B cell (primary cell): Measurements from ENCODE around the gene SLC43A2. TPM values are rescaled to one million over a fixed set of nuclear protein-coding genes. Genes with fewer than 3 reads are reported as not detected.

Experiments used
- ATAC-seq: fragments of 200-7000 bp; cut with Tn5 transposase; one replicate; pipeline ENCODE4 v1.10.0; 2021; ENCODE audit warnings: low read depth, mild to moderate bottlenecking, moderate number of reproducible peaks, moderate library complexity
- CTCF ChIA-PET: fragments of 350-600 bp; sonication (Branson Sonifier 250); formaldehyde crosslinking; loops from one replicate; lab custom pipeline; 2021; ENCODE audit warnings: antibody characterized with exemption, inconsistent platforms; lab: Charles Lee
- POLR2A ChIA-PET: fragments of 350-600 bp; sonication (Branson Sonifier 250); formaldehyde crosslinking; loops from one replicate; lab custom pipeline; 2021; ENCODE audit warnings: antibody characterized with exemption; lab: Charles Lee
- DNase-seq: peaks from one replicate; pipeline ENCODE4 v3.0.0; 2013
- H2AFZ ChIP-seq: 2 replicates; pipeline ENCODE4 v1.6.1; 2012; ENCODE audit warnings: mild to moderate bottlenecking, low read depth, low read length; ENCODE audit not compliant: insufficient read depth, poor library complexity, severe bottlenecking
- H3K27ac ChIP-seq, 2 donors: 1 replicate in 1 of 2; 2 replicates in 1 of 2; pipeline ENCODE4 v1.5.1; 2012 to 2013; ENCODE audit warnings: low read length in 2 of 2, mild to moderate bottlenecking in 2 of 2, moderate library complexity in 1 of 2
- H3K27me3 ChIP-seq, 4 experiments: fragments of 200-600 bp in 1 of 4; sonication (generic) in 1 of 4; replicated peaks in 1 of 4; 1 replicate in 2 of 4; 2 replicates in 2 of 4; pipeline versions ENCODE4 v1.6.1 to v1.7.0; 2013 to 2016; ENCODE audit warnings: low read length in 3 of 4, mild to moderate bottlenecking in 2 of 4, mixed read lengths in 1 of 4, moderate library complexity in 1 of 4; ENCODE audit not compliant: insufficient read depth in 4 of 4, control insufficient read depth in 3 of 4; ENCODE audit errors: control extremely low read depth in 1 of 4
- H3K36me3 ChIP-seq, 2 experiments: replicated peaks in 1 of 2; 1 replicate in 1 of 2; 2 replicates in 1 of 2; pipeline versions ENCODE4 v1.6.1 to v1.7.1; 2013; ENCODE audit warnings: low read length in 1 of 2; ENCODE audit not compliant: insufficient read depth in 2 of 2, control insufficient read depth in 1 of 2; ENCODE audit errors: control extremely low read depth in 1 of 2, extremely low read depth in 1 of 2
- H3K4me1 ChIP-seq, 2 donors: fragments of 200-600 bp in 1 of 2; sonication (generic) in 1 of 2; 1 replicate in 1 of 2; 2 replicates in 1 of 2; pipeline versions ENCODE4 v1.5.1 to v1.6.1; 2013 to 2017; ENCODE audit warnings: low read length in 2 of 2; ENCODE audit not compliant: control insufficient read depth in 2 of 2, insufficient read depth in 2 of 2
- H3K4me2 ChIP-seq: replicated peaks from 2 replicates; pipeline ENCODE3; 2012; ENCODE audit warnings: mild to moderate bottlenecking, low read depth, low read length; ENCODE audit not compliant: poor library complexity, severe bottlenecking
- H3K4me3 ChIP-seq, 5 experiments: fragments of 200-600 bp in 1 of 5; sonication (generic) in 1 of 5; 1 replicate in 3 of 5; 2 replicates in 2 of 5; pipeline versions ENCODE4 v1.5.1 to v1.7.0; 2011 to 2016; ENCODE audit warnings: low read length in 4 of 5, mild to moderate bottlenecking in 4 of 5, low read depth in 2 of 5, control low read depth in 1 of 5, moderate library complexity in 1 of 5; ENCODE audit not compliant: insufficient read depth in 1 of 5; ENCODE audit errors: control extremely low read depth in 1 of 5, extremely low read depth in 1 of 5
- H3K79me2 ChIP-seq: fragments of 200-600 bp; sonication (generic); one replicate; pipeline ENCODE4 v1.6.0; 2016; ENCODE audit warnings: low read length; ENCODE audit not compliant: control insufficient read depth, insufficient read depth
- H3K9ac ChIP-seq: fragments of 200-600 bp; sonication (generic); 2 replicates; pipeline ENCODE4 v1.6.1; 2017; ENCODE audit warnings: mild to moderate bottlenecking, low read length, moderate library complexity
- H3K9me3 ChIP-seq, 3 donors: one replicate each; pipeline versions ENCODE4 v1.6.1 to v1.7.1; 2013; ENCODE audit warnings: low read length in 2 of 3; ENCODE audit not compliant: control insufficient read depth in 2 of 3, insufficient read depth in 1 of 3; ENCODE audit errors: control extremely low read depth in 1 of 3
- H4K20me1 ChIP-seq: 2 replicates; pipeline ENCODE4 v1.6.0; 2012; ENCODE audit warnings: mild to moderate bottlenecking, low read length; ENCODE audit not compliant: insufficient read depth, control insufficient read depth, poor library complexity, severe bottlenecking
- H3K27ac Mint-ChIP-seq: one replicate; pipeline ENCODE4 v1.8.0; 2021; ENCODE audit warnings: mixed read lengths
- H3K27me3 Mint-ChIP-seq: one replicate; pipeline ENCODE4 v1.8.0; 2021; ENCODE audit warnings: mixed read lengths
- H3K4me1 Mint-ChIP-seq: one replicate; pipeline ENCODE4 v1.8.0; 2021; ENCODE audit warnings: mixed read lengths
- H3K4me3 Mint-ChIP-seq: one replicate; pipeline ENCODE4 v1.8.0; 2021; ENCODE audit warnings: mixed read lengths
- H3K9me3 Mint-ChIP-seq: one replicate; pipeline ENCODE4 v1.8.0; 2022; ENCODE audit warnings: mixed read lengths; ENCODE audit not compliant: insufficient read depth
- EZH2 ChIP-seq: IDR thresholded peaks from 2 replicates; pipeline ENCODE4 v1.6.1; 2012; ENCODE audit warnings: borderline replicate concordance, low read depth, mild to moderate bottlenecking, moderate library complexity, low read length; ENCODE audit not compliant: insufficient read depth, poor library complexity, severe bottlenecking
- WGBS: methylation state at CpG from one replicate; pipeline ENCODE4 v1.1.5; 2013; ENCODE audit warnings: missing lambda C conversion rate; ENCODE audit not compliant: insufficient coverage; 5-methylcytosine and 5-hydroxymethylcytosine counted together
- intact Hi-C: fragments of 100-400 bp; cut with micrococcal nuclease; formaldehyde crosslinking; loops from one replicate; pipeline ENCODE4 v1.10.0; 2022
- polyA plus RNA-seq: library from polyadenylated mRNA; depleted of rRNA; stranded (reverse); fragments of >200 nt; gene quantifications from 2 replicates; pipeline ENCODE4 v1.2.3, GENCODE V29; 2012
- total RNA-seq, 2 donors: library from RNA; stranded (reverse); fragments of 120-200 nt in 1 of 2; gene quantifications; 1 replicate in 1 of 2; 2 replicates in 1 of 2; pipeline versions ENCODE4 v1.2.3 to v1.2.4, GENCODE V29; 2013 to 2022
- TF ChIP-seq, protein P1 (sequence below): fragments of 200-600 bp; IDR thresholded peaks from one replicate; pipeline ENCODE4 v1.8.0; 2022; ENCODE audit warnings: antibody characterized with exemption, mild to moderate bottlenecking

The SLC43A2 gene
- total and polyA plus RNA-seq, 2 donors (not counting 1 experiment from before 2014, with no cell fraction given): 26.2 to 204 TPM

DNA sequence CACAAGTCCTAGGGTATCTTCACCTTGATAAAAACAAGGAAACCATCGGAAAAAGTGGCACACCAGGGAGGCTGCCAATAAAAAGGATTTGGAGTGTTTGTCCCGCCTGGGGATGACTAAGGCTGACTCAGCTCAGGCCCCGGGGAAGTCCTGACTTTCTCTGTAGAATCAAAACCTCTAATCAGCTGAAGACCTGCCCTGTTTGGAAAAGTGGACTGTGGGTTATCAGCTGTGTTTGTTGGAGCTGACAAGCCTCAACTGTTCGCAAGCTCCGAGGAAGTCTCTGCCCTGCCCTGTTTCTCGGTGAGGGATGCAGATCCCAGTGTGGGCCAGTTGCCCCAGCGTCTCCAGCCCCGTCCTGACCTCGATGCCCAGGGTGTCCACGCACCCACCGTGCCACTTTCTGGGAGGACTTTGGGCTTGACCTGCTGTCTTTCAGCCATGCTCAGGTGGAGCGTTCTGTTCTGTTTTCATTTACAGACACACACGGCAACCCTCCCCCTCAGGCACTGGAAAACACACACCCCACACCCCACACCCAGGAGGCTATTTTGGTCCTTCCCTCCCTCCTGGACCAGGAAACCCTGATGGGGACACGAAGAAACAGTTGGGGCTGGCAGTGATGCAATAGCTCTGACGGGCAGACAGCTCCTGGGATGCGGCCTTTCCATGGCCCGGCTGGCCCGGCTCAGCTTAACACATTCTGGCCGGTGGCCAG lies 38.4 kb downstream of the SLC43A2 start:
- Histone ChIP-seq H3K9me3 (no peaks in the 10 kb centered on the region), H3K9ac (no peak overlapping the region), H3K79me2 (no peaks in the 10 kb centered on the region), H3K36me3 (peaks cover 0 to 44% of the 10 kb centered on the region in 2 experiments), H3K4me1 (peaks cover 24 to 35% of the 10 kb centered on the region in 2 donors), H3K27me3 (no peaks in the 10 kb centered on the region), H4K20me1 (no peaks in the 10 kb centered on the region), H2AFZ (no peak overlapping the region), H3K27ac (no peak overlapping the region), H3K4me3 (no peak overlapping the region), H3K4me2 (no peak overlapping the region)
- WGBS: 75% methylated on average over 18 of the region's 19 CpGs
- TF ChIP-seq EZH2: no peak
- TF ChIP-seq, protein P1, sequence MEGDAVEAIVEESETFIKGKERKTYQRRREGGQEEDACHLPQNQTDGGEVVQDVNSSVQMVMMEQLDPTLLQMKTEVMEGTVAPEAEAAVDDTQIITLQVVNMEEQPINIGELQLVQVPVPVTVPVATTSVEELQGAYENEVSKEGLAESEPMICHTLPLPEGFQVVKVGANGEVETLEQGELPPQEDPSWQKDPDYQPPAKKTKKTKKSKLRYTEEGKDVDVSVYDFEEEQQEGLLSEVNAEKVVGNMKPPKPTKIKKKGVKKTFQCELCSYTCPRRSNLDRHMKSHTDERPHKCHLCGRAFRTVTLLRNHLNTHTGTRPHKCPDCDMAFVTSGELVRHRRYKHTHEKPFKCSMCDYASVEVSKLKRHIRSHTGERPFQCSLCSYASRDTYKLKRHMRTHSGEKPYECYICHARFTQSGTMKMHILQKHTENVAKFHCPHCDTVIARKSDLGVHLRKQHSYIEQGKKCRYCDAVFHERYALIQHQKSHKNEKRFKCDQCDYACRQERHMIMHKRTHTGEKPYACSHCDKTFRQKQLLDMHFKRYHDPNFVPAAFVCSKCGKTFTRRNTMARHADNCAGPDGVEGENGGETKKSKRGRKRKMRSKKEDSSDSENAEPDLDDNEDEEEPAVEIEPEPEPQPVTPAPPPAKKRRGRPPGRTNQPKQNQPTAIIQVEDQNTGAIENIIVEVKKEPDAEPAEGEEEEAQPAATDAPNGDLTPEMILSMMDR: no peak
- DNase-seq (no peak), ATAC-seq (no peak)
- CTCF ChIA-PET: interaction anchor here (2.6 to 5.3 kb wide), 2 partner anchors 16 to 40 kb away, joined by 11 to 29 read pairs; no protein-coding TSS in a partner anchor
- H3K27ac Mint-ChIP-seq: peak overlapping the region; percentile 74
- intact Hi-C loops: no loop called here
- H3K27me3 Mint-ChIP-seq: no peaks in the 10 kb centered on the region
- no peak overlapping the region for H3K4me3 Mint-ChIP-seq
- peaks cover 27% of the 10 kb centered on the region for H3K4me1 Mint-ChIP-seq
- no peaks in the 10 kb centered on the region for H3K9me3 Mint-ChIP-seq
- POLR2A ChIA-PET: interaction anchor here (0.5 to 4.6 kb wide), 2 partner anchors 21 to 37 kb away, joined by 4 to 67 read pairs; partner anchors contain the start of gene SLC43A2
